GM20431 (cell line): ENCODE measurements around the gene SPAG17.

Experiments
- in situ Hi-C: fragments of 300-500 bp; cut with MseI, MboI; formaldehyde crosslinking; loops from one replicate; pipeline ENCODE4 v1.15.0; 2020; ENCODE audit warnings: low sequenced_read_pairs; ENCODE audit not compliant: unreplicated experiment

The SPAG17 gene

GRCh38 chr1:118185084-118185832 is at the start of gene SPAG17:
TSS of gene SPAG17 (minus strand) at chr1:118185228. CDS start at chr1:118185157, 71 bp downstream.
- in situ Hi-C loops, result no loop called here

GRCh38 chr1:118225471-118225870 is 40.4 kb upstream of the SPAG17 start:
- in situ Hi-C loops, result no loop called here

GRCh38 chr1:118223426-118223825 is 38.4 kb upstream of the SPAG17 start:
- in situ Hi-C loops, result no loop called here

- in situ Hi-C loops, result no loop called here
Observed at GRCh38 chr1:118219438-118219837, 34.4 kb upstream of the SPAG17 start.

GRCh38 chr1:118217141-118217838 is 32.3 kb upstream of the SPAG17 start:
- in situ Hi-C loops, result no loop called here

GRCh38 chr1:118214866-118215265 is 29.8 kb upstream of the SPAG17 start:
- in situ Hi-C loops, result no loop called here

- in situ Hi-C loops, result no loop called here
Observed at GRCh38 chr1:118210723-118211110, 25.7 kb upstream of the SPAG17 start.

- in situ Hi-C loops, result no loop called here
Observed at GRCh38 chr1:118210051-118210722, 25.2 kb upstream of the SPAG17 start.

- in situ Hi-C loops, result no loop called here
Observed at GRCh38 chr1:118209648-118210047, 24.6 kb upstream of the SPAG17 start.

- in situ Hi-C loops, result no loop called here
Observed at GRCh38 chr1:118206966-118207365, 21.9 kb upstream of the SPAG17 start.

GRCh38 chr1:118204648-118205047 is 19.6 kb upstream of the SPAG17 start:
- in situ Hi-C loops, result no loop called here

GRCh38 chr1:118204105-118204504 is 19.1 kb upstream of the SPAG17 start:
- in situ Hi-C loops, result no loop called here

- in situ Hi-C loops, result no loop called here
Observed at GRCh38 chr1:118202076-118202608, 17.1 kb upstream of the SPAG17 start.

- in situ Hi-C loops, result no loop called here
Observed at GRCh38 chr1:118201524-118201923, 16.5 kb upstream of the SPAG17 start.

- in situ Hi-C loops, result no loop called here
Observed at GRCh38 chr1:118200836-118201235, 15.8 kb upstream of the SPAG17 start.

GRCh38 chr1:118190561-118190960 is 5.5 kb upstream of the SPAG17 start:
- in situ Hi-C loops, result no loop called here

GRCh38 chr1:118189564-118189963 is 4.5 kb upstream of the SPAG17 start:
- in situ Hi-C loops, result no loop called here

- in situ Hi-C loops, result no loop called here
Observed at GRCh38 chr1:118188411-118188810, 3.4 kb upstream of the SPAG17 start.

GRCh38 chr1:118186026-118186425 is 998 bp upstream of the SPAG17 start:
- in situ Hi-C loops, result no loop called here

GRCh38 chr1:118184739-118185083 is 317 bp downstream of the SPAG17 start:
- in situ Hi-C loops, result no loop called here

- in situ Hi-C loops, result no loop called here
Observed at GRCh38 chr1:118183586-118183985, 1.4 kb downstream of the SPAG17 start.
